ENCODE results near the gene PLCB1. TPM values are rescaled to one million over a fixed set of nuclear protein-coding genes. Genes with fewer than 3 reads are reported as not detected.

The PLCB1 gene
- total and polyA plus RNA-seq, 2 of the 4 experiments (the other 2 are of a cell fraction): 5.6 to 16.1 TPM

GRCh38 chr20:8095648-8096572 is 36.2 kb upstream of the PLCB1 start:
- peak overlapping the region; percentile 84; the same call in 1 of the 2 replicates for H3K23ac ChIP-seq (ENCODE audit: low read depth, low read length)
- 0 out of 2 replicates have a peak overlapping the region, but pooled peaks have one; percentile 22 for H3K4ac ChIP-seq (ENCODE audit: low read depth, low read length)
- H4K8ac ChIP-seq (ENCODE audit: low read depth in 2 of 2, low read length in 2 of 2): no peak overlapping the region
- H2AK9ac ChIP-seq (replicated peaks; ENCODE audit: low read depth, low read length, poor library complexity): peak overlapping the region; percentile 75
- no peak overlapping the region for H2BK120ac ChIP-seq (ENCODE audit: low read depth, low read length)
- no peak overlapping the region for H4K91ac ChIP-seq (ENCODE audit: insufficient read depth, low read depth, low read length)
- TF ChIP-seq RAD21 (IDR thresholded peaks at IDR 0.05; ENCODE audit: low read length): no peak
- TF ChIP-seq POLR2A (IDR thresholded peaks at IDR 0.05; ENCODE audit: low read depth, low read length): no peak
- 0 out of 2 replicates have a peak, but pooled peaks have one; percentile 3 for TF ChIP-seq CEBPB (IDR thresholded peaks at IDR 0.05; ENCODE audit: low read depth, low read length)
- TF ChIP-seq MAFK (IDR thresholded peaks at IDR 0.05; ENCODE audit: low read depth, low read length): no peak
- TF ChIP-seq RFX5 (IDR thresholded peaks at IDR 0.05; ENCODE audit: low read depth, low read length): no peak
- no peak overlapping the region for H4K5ac ChIP-seq (ENCODE audit: low read depth, low read length)
- WGBS, 2 experiments (ENCODE audit: extremely low coverage in 2 of 2, insufficient read length in 1 of 2): no CpG with 5 or more reads among the region's 5 CpGs
- peak overlapping the region; percentile 84 for H3K14ac ChIP-seq (replicated peaks; ENCODE audit: low read depth, low read length)
- H4K20me1 ChIP-seq (ENCODE audit: insufficient read depth, low read length): no peaks in the 10 kb centered on the region
- no peak overlapping the region for H3K27ac ChIP-seq (ENCODE audit: insufficient read depth, low read length)
- H3K79me1 ChIP-seq (ENCODE audit: low read depth in 1 of 2, low read length in 2 of 2): no peaks in the 10 kb centered on the region
- no peak overlapping the region for H3K56ac ChIP-seq (ENCODE audit: extremely low read depth, insufficient read depth, low read length)
- CTCF ChIA-PET: no interaction called here
- H3K4me1 ChIP-seq (ENCODE audit: control insufficient read depth, insufficient read depth, low read length): 0 out of 2 replicates have a peak, but pooled peaks cover 1% of the 10 kb centered on the region
- H3K27me3 ChIP-seq (ENCODE audit: control insufficient read depth, insufficient read depth, low read length): no peaks in the 10 kb centered on the region
- no peaks in the 10 kb centered on the region for H3K36me3 ChIP-seq (ENCODE audit: control insufficient read depth, insufficient read depth, low read length)
- peak; percentile 79 for DNase-seq
- intact Hi-C loops (cut with micrococcal nuclease): no loop called here
- peak overlapping the region; percentile 76; the same call in 1 of the 2 replicates for H2BK20ac ChIP-seq (ENCODE audit: low read depth, low read length)
- no peak overlapping the region for H3K4me3 ChIP-seq (ENCODE audit: insufficient read depth, low read depth, low read length)
- no peak overlapping the region for H2BK15ac ChIP-seq (ENCODE audit: low read depth, low read length)
- no TSS peak for BruUV-seq (replicated peaks)
- H3K9me3 ChIP-seq (ENCODE audit: control insufficient read depth, insufficient read depth, low read length): no peaks in the 10 kb centered on the region
- no peak overlapping the region; the same call in 1 of the 2 replicates for H3K4me2 ChIP-seq (ENCODE audit: low read depth, low read length)
- POLR2A ChIA-PET (ENCODE audit: unreplicated experiment): no interaction called here
- no peak overlapping the region for H2AK5ac ChIP-seq (ENCODE audit: low read depth, low read length)
- H3K9ac ChIP-seq (ENCODE audit: low read depth, low read length): no peak overlapping the region
- peak; percentile 68; the same call in 1 of the 2 replicates for ATAC-seq (ENCODE audit: low read depth)
- in situ Hi-C loops (cut with MboI; ENCODE audit: low sequenced_read_pairs): no loop called here
- no peak overlapping the region for H3K18ac ChIP-seq (ENCODE audit: low read depth, low read length)
- H2BK5ac ChIP-seq (ENCODE audit: low read depth, low read length, poor library complexity, severe bottlenecking): peak overlapping the region; percentile 47
- peak overlapping the region; percentile 64 for H2AFZ ChIP-seq (replicated peaks; ENCODE audit: low read length, poor library complexity)
- dilution Hi-C loops (cut with HindIII; ENCODE audit: low sequenced_read_pairs, unreplicated experiment): no loop called here
- peaks cover 2% of the 10 kb centered on the region; the same call in 1 of the 2 replicates for H3K9me1 ChIP-seq (ENCODE audit: insufficient read depth, low read length)
